Medulla oblongata (tissue), 1 donor: ENCODE measurements around the gene LTBP1.

ENCODE experiments used
- DNase-seq: peaks from one replicate; pipeline ENCODE4 v3.0.0-alpha.2; 2015; ENCODE audit errors: extremely low spot score

The LTBP1 gene

DNA sequence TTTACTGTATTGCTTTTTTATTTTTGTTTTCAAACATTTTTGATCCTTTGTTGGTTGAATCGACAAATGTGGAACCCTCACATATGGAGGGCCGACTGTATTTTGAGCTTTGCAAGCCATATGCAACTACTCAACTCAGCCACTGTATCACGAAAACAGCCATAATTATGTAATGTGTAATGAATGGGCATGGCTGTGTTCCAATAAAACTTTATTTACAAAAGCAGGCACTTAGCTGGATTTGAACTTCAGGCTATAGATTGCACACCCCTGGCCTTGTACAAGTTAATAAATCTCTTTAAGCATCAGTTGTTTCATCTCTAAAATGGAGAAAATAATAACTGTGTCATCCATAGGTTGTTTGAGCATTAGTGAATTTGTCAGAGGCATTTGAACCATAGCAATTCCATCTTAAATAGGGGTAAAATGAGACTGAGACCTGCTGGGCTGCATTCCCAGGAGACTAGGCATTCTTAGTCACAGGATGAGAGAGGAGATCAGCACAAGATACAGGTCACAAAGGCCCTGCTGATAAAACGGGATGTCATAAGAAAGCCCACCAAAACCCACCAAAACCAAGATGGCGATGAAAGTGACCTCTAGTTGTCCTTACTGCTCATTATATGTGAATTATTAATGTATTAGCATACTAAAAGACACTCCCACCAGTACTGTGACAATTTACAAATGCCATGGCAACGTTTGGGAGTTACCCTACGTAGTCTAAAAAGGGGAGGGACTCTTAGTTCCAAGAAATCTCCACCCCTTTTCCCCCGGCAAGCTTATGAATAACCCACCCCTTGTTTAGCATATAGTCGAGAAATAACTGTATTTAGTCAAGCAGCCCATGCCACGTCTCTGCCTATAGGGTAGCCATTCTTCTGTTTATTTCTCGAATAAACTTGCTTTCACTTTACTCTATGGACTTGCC, 13.7 kb upstream of the LTBP1 start:
- DNase-seq = no peak

- DNase-seq = no peak
Observed at GRCh38 chr2:32933756-32934095, 13.0 kb upstream of the LTBP1 start.

GRCh38 chr2:32937602-32938448, 8.9 kb upstream of the LTBP1 start:
- DNase-seq = no peak

GRCh38 chr2:32938934-32939333, 7.8 kb upstream of the LTBP1 start:
- no peak for DNase-seq

- no peak for DNase-seq
Observed at GRCh38 chr2:32940316-32940997, 6.3 kb upstream of the LTBP1 start.

DNA sequence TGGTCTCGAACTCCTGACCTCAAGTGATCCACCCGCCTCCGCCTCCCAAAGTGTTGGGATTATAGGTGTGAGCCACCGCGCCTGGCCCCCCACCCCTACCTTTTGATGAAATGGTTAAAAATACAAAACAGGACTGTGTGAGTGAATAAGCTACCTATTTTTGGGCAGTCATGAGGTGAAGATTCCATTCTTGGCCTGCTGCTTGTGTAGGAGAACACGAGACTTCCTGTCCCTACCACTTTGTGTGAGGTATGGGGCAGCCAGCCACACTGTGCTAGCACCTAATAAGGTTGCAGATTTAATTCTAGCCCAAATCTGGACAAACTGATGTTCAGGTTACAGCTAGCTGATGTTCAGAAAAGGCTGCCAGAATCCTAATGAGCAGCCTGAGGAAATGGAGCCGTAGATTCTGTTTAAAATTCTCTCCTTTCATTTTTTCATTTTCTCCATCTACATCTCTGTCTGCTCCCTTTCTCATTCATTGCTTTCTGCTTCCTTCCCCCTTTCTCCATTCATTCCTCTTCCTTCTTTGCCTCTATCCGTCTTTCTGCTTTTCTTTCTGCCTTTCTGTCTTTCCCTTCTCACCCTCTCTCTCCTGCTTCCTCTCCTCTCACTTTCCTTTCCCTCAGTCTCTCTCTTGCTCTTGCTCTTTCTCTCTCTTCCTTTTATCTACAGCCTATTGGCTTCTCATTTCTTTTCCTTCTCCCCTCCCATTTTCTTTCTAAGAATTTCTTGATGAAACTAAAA, 4.6 kb upstream of the LTBP1 start:
- DNase-seq = no peak

GRCh38 chr2:32942793-32943485, 3.8 kb upstream of the LTBP1 start:
- no peak for DNase-seq

- no peak for DNase-seq
Observed at GRCh38 chr2:32945286-32945685, 1.5 kb upstream of the LTBP1 start.

- no peak for DNase-seq
Observed at GRCh38 chr2:32947076-32947483, 327 bp downstream of the LTBP1 start.

DNA sequence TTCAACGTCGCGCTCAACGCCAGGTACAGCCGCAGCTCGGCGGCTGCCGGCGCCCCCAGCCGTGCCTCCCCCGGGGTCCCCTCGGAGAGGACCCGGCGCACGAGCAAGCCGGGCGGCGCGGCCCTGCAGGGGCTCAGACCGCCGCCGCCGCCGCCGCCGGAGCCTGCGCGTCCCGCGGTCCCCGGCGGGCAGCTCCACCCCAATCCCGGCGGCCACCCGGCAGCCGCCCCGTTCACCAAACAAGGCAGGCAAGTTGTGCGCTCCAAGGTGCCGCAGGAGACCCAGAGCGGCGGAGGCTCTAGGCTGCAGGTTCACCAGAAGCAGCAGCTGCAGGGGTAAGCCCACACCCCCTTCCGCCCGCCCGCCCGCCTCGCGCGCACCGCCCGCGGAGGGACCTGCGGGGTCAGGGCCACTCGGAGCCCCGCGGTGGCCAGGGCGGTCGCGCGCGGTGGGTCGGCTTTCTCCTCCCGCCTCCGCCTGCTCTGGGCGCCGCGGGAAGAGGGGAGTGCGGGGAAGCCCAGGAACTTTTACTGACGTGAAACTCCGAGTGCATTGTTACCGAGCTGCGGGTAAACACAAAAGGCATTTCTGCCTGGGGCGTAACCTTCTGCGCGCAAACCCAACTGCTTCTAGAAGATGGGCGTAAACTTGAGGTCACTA, 861 bp downstream of the LTBP1 start:
- DNase-seq = no peak

- no peak for DNase-seq
Observed at GRCh38 chr2:32948266-32948665, 1.5 kb downstream of the LTBP1 start.

- no peak for DNase-seq
Observed at GRCh38 chr2:32949260-32949659, 2.5 kb downstream of the LTBP1 start.

GRCh38 chr2:32951672-32952071, 4.9 kb downstream of the LTBP1 start:
- DNase-seq = no peak

- DNase-seq = no peak
Observed at GRCh38 chr2:32952761-32953476, 6.2 kb downstream of the LTBP1 start.

DNA sequence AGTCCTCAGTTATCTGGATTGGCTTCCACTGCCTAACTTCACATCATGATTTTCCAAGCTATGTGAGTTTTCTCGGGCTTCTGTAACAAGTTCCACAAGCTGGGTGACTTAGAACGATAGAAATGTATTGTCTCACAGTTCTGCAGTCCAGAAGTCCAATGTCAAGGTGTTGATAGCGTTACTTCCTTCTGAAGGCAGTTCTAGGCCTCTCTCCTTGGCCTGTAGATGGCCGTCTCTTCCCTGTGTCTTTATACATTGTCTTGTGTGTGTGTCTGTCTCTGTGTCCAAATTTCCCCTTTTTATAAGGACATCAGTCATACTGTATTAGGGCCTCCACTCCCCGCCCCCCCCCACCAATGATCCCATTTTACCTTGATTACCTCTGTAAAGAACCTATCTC, 7.5 kb downstream of the LTBP1 start:
- no peak for DNase-seq

- no peak for DNase-seq
Observed at GRCh38 chr2:32958821-32959220, 12.1 kb downstream of the LTBP1 start.

DNA sequence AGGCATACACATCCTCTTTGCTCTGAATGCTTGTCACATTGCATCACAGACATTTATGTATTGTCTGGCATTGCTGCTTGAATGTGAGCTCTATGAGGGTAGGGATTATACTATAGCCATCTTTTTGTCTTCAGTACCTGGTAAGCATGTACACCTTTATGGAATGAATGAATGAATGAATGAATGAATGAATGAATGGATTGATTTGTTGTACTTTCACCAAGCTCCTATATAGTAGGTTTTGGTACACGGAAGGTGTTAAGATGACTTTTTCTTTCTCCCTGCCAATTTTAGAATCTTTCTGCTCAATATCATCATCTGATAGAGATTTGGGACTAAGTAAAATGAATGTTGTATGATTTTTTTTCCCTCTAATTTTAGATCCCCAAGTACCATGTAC, 13.5 kb downstream of the LTBP1 start:
- no peak for DNase-seq

DNA sequence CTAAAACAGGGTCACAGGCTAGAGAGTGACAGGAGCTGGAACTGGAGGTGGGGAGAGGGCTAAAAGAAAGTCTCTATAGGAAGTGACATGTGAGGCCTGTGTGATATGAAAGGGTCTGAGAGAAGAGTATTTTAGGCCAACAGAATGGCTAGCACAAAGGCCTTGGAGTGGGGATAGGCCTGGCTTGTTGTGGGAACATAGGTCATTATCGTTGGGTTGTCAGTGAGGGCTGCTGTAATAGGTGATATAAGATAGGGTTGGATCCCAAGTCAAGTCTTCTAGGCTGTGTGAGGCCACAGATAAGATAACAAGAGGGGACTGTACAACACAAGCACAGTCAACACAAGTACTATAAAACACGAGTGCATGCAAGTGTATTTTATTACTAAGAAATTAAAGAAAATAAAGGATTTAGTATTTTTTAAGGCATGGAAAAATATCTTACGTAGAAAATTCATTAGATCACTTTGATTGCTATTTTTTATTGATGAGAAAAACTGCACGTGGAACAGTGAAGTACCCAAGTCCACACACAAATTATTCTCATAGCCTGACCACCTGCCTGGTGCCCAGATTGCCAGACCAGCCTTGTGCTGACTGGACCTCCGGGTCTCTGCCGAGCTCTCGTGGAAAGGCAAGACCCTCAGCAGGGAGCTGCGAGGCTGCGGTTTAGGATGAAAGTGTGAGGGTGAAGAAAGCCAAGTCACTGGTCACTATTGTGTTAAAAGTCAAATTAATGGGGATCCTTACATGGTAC, 14.1 kb downstream of the LTBP1 start:
- no peak for DNase-seq

DNA sequence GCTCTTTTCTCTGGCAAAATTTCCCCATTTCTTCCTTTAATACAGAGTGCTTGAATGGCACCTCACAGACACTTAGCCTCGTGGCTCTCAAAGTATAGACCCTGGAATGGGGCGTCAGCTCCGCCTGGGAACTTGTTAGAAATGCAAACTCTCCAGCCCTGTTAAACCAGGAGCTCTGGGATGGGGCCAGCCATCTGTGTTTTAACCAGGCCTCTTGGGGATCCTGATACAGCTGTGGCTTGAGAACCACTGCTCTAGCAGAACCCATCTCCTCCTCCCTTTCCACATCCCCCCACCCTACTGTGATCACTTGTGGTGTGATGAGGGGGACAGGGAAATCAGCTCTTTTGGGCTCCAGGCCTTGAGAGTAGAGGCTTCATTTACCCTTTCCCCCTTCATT, 15.9 kb downstream of the LTBP1 start:
- no peak for DNase-seq
